ENCODE data around the gene COL4A1.

GRCh38 chr13:110183910-110184309 lies 123.0 kb downstream of the COL4A1 start:
- TF ChIP-seq, protein P1, sequence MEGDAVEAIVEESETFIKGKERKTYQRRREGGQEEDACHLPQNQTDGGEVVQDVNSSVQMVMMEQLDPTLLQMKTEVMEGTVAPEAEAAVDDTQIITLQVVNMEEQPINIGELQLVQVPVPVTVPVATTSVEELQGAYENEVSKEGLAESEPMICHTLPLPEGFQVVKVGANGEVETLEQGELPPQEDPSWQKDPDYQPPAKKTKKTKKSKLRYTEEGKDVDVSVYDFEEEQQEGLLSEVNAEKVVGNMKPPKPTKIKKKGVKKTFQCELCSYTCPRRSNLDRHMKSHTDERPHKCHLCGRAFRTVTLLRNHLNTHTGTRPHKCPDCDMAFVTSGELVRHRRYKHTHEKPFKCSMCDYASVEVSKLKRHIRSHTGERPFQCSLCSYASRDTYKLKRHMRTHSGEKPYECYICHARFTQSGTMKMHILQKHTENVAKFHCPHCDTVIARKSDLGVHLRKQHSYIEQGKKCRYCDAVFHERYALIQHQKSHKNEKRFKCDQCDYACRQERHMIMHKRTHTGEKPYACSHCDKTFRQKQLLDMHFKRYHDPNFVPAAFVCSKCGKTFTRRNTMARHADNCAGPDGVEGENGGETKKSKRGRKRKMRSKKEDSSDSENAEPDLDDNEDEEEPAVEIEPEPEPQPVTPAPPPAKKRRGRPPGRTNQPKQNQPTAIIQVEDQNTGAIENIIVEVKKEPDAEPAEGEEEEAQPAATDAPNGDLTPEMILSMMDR (optimal IDR thresholded peaks at IDR 0.05 in 1 of 3, IDR thresholded peaks at IDR 0.05 in 1 of 3, conservative IDR thresholded peaks at IDR 0.05 in 1 of 3; ENCODE audit: extremely low read depth in 1 of 3, insufficient read depth in 2 of 3, low read length in 3 of 3) = no peak
- TF ChIP-seq EZH2 (IDR thresholded peaks at IDR 0.05; ENCODE audit: low read length) = no peak

Measured in keratinocyte (primary cell).